T-helper 2 cell treated with Interferon-gamma antibody and Interleukin-4, amounts not matched to agents 5 μg/mL and 100 μg/mL, for 36 hours (primary cell): ENCODE data around the gene TNS3.

ENCODE experiments used
- DNase-seq: peaks from one replicate; pipeline ENCODE4 v3.0.0; 2021; ENCODE audit warnings: low spot score
- H3K27ac Mint-ChIP-seq: one replicate; pipeline ENCODE4 v1.8.0; 2021; ENCODE audit warnings: mild to moderate bottlenecking, mixed read lengths
- H3K27me3 Mint-ChIP-seq: one replicate; pipeline ENCODE4 v1.8.0; 2021; ENCODE audit warnings: low read depth, mixed read lengths
- H3K36me3 Mint-ChIP-seq: one replicate; pipeline ENCODE4 v1.8.0; 2021; ENCODE audit warnings: low read depth, mixed read lengths
- H3K4me1 Mint-ChIP-seq: one replicate; pipeline ENCODE4 v1.8.0; 2021; ENCODE audit warnings: low read depth, mixed read lengths
- H3K4me3 Mint-ChIP-seq: one replicate; pipeline ENCODE4 v1.8.0; 2022; ENCODE audit warnings: mild to moderate bottlenecking, moderate library complexity, mixed read lengths
- H3K9me3 Mint-ChIP-seq: one replicate; pipeline ENCODE4 v1.8.0; 2021; ENCODE audit warnings: mixed read lengths

TNS3 gene

GRCh38 chr7:47580811-47581331 is 1.0 kb downstream of the TNS3 start:
- DNase-seq, result no peak
- Mint-ChIP-seq H3K4me3 (no peak overlapping the region), H3K9me3 (no peaks in the 10 kb centered on the region), H3K27ac (no peak overlapping the region), H3K27me3 (peaks cover 37% of the 10 kb centered on the region), H3K4me1 (peaks cover 3% of the 10 kb centered on the region), H3K36me3 (no peaks in the 10 kb centered on the region)

GRCh38 chr7:47580175-47580706 is 1.7 kb downstream of the TNS3 start:
- Mint-ChIP-seq H3K4me1 (peaks cover 3% of the 10 kb centered on the region), H3K36me3 (no peaks in the 10 kb centered on the region), H3K9me3 (no peaks in the 10 kb centered on the region), H3K27ac (no peak overlapping the region), H3K4me3 (no peak overlapping the region), H3K27me3 (peaks cover 39% of the 10 kb centered on the region)
- DNase-seq, result no peak

- Mint-ChIP-seq H3K27me3 (peaks cover 39% of the 10 kb centered on the region), H3K9me3 (no peaks in the 10 kb centered on the region), H3K36me3 (no peaks in the 10 kb centered on the region), H3K4me3 (no peak overlapping the region), H3K27ac (no peak overlapping the region), H3K4me1 (peaks cover 3% of the 10 kb centered on the region)
- no peak for DNase-seq
Measured at GRCh38 chr7:47579458-47579857, 2.5 kb downstream of the TNS3 start.

- peaks cover 3% of the 10 kb centered on the region for H3K4me1 Mint-ChIP-seq
- DNase-seq, result no peak
- peaks cover 40% of the 10 kb centered on the region for H3K27me3 Mint-ChIP-seq
- no peaks in the 10 kb centered on the region for H3K9me3 Mint-ChIP-seq
- no peak overlapping the region for H3K27ac Mint-ChIP-seq
- no peaks in the 10 kb centered on the region for H3K36me3 Mint-ChIP-seq
- no peak overlapping the region for H3K4me3 Mint-ChIP-seq
Measured at GRCh38 chr7:47578579-47579270, 3.2 kb downstream of the TNS3 start.

GRCh38 chr7:47577321-47577919 is 4.5 kb downstream of the TNS3 start:
- no peak overlapping the region for H3K4me3 Mint-ChIP-seq
- no peaks in the 10 kb centered on the region for H3K9me3 Mint-ChIP-seq
- no peaks in the 10 kb centered on the region for H3K36me3 Mint-ChIP-seq
- H3K27ac Mint-ChIP-seq, result no peak overlapping the region
- peaks cover 28% of the 10 kb centered on the region for H3K27me3 Mint-ChIP-seq
- no peak for DNase-seq
- H3K4me1 Mint-ChIP-seq, result peaks cover 3% of the 10 kb centered on the region

- Mint-ChIP-seq H3K27ac (no peak overlapping the region), H3K27me3 (peaks cover 25% of the 10 kb centered on the region), H3K36me3 (no peaks in the 10 kb centered on the region), H3K4me3 (no peak overlapping the region), H3K9me3 (no peaks in the 10 kb centered on the region), H3K4me1 (peaks cover 3% of the 10 kb centered on the region)
- DNase-seq, result no peak
Measured at GRCh38 chr7:47576866-47577306, 5.0 kb downstream of the TNS3 start.

- H3K9me3 Mint-ChIP-seq, result no peaks in the 10 kb centered on the region
- DNase-seq, result no peak
- H3K4me3 Mint-ChIP-seq, result no peak overlapping the region
- H3K36me3 Mint-ChIP-seq, result no peaks in the 10 kb centered on the region
- H3K27me3 Mint-ChIP-seq, result peaks cover 26% of the 10 kb centered on the region
- peaks cover 3% of the 10 kb centered on the region for H3K4me1 Mint-ChIP-seq
- H3K27ac Mint-ChIP-seq, result no peak overlapping the region
Measured at GRCh38 chr7:47576031-47576865, 5.7 kb downstream of the TNS3 start.

GRCh38 chr7:47574482-47575329 is 7.2 kb downstream of the TNS3 start:
- no peak overlapping the region for H3K27ac Mint-ChIP-seq
- H3K9me3 Mint-ChIP-seq, result no peaks in the 10 kb centered on the region
- H3K4me3 Mint-ChIP-seq, result no peak overlapping the region
- peaks cover 19% of the 10 kb centered on the region for H3K27me3 Mint-ChIP-seq
- H3K36me3 Mint-ChIP-seq, result no peaks in the 10 kb centered on the region
- no peak for DNase-seq
- H3K4me1 Mint-ChIP-seq, result peaks cover 3% of the 10 kb centered on the region

- DNase-seq, result no peak
- no peak overlapping the region for H3K4me3 Mint-ChIP-seq
- no peak overlapping the region for H3K27ac Mint-ChIP-seq
- peaks cover 17% of the 10 kb centered on the region for H3K27me3 Mint-ChIP-seq
- no peaks in the 10 kb centered on the region for H3K9me3 Mint-ChIP-seq
- H3K4me1 Mint-ChIP-seq, result peaks cover 3% of the 10 kb centered on the region
- H3K36me3 Mint-ChIP-seq, result no peaks in the 10 kb centered on the region
Measured at GRCh38 chr7:47573758-47574481, 8.0 kb downstream of the TNS3 start.

GRCh38 chr7:47572939-47573757 is 8.8 kb downstream of the TNS3 start:
- Mint-ChIP-seq H3K9me3 (no peaks in the 10 kb centered on the region), H3K4me3 (no peak overlapping the region), H3K27ac (no peak overlapping the region), H3K27me3 (peaks cover 17% of the 10 kb centered on the region), H3K36me3 (no peaks in the 10 kb centered on the region), H3K4me1 (no peaks in the 10 kb centered on the region)
- no peak for DNase-seq

GRCh38 chr7:47572094-47572445 is 9.8 kb downstream of the TNS3 start:
- DNase-seq, result no peak
- H3K27me3 Mint-ChIP-seq, result peaks cover 17% of the 10 kb centered on the region
- no peaks in the 10 kb centered on the region for H3K9me3 Mint-ChIP-seq
- H3K4me3 Mint-ChIP-seq, result no peak overlapping the region
- no peaks in the 10 kb centered on the region for H3K4me1 Mint-ChIP-seq
- no peaks in the 10 kb centered on the region for H3K36me3 Mint-ChIP-seq
- no peak overlapping the region for H3K27ac Mint-ChIP-seq

- Mint-ChIP-seq H3K27me3 (peaks cover 17% of the 10 kb centered on the region), H3K27ac (no peak overlapping the region), H3K4me1 (no peaks in the 10 kb centered on the region), H3K9me3 (no peaks in the 10 kb centered on the region), H3K4me3 (no peak overlapping the region), H3K36me3 (no peaks in the 10 kb centered on the region)
- no peak for DNase-seq
Measured at GRCh38 chr7:47571331-47572093, 10.4 kb downstream of the TNS3 start.
